ENCODE data around the gene FOXR1. TPM values are rescaled to one million over a fixed set of nuclear protein-coding genes. Genes with fewer than 3 reads are reported as not detected.
A peak's percentile ranks its signal among the peaks of the same experiment; 100 is the strongest.

FOXR1 gene, protein sequence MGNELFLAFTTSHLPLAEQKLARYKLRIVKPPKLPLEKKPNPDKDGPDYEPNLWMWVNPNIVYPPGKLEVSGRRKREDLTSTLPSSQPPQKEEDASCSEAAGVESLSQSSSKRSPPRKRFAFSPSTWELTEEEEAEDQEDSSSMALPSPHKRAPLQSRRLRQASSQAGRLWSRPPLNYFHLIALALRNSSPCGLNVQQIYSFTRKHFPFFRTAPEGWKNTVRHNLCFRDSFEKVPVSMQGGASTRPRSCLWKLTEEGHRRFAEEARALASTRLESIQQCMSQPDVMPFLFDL
- total RNA-seq, result not detected

DNA sequence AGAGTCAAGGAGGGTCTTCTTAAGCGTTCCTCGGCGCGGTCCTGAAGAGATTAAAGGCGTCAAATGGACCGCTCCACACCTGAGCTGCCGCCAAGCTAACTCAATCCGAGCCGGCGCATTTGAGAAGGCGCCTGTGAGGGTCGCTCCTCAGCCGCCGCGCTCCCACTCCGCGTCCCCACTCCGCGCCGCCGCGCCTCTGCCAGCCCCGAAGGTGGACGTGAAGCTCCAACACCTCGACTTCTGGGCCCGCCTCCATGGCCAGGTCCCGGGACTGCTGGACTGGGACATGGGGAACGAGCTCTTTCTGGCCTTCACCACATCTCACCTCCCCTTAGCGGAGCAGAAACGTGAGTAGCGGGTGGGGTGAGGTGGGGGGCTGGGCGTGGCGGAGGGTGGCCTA lies at the start of gene FOXR1:
Gene FOXR1, plus strand, starts transcription at position 116 of the 400 bp plus-strand sequence. Its CDS starts 171 bp downstream, at position 287.
- no peak within 1 kb of the TSS for H3K4me3 ChIP-seq
- in situ Hi-C loops (cut with MboI; ENCODE audit: low pct_unique_long_range_greater_than_20kb in 2 of 9, low sequenced_read_pairs in 9 of 9, unreplicated experiment in 9 of 9), result loop anchor here in 5 of 9 experiments (25.0 kb wide), 1 partner anchor 284 kb away; the partner anchor contains the start of gene TREH (in 5 of the 5)
- no peak within 1 kb of the TSS for H3K27ac ChIP-seq
- ATAC-seq (replicated peaks in 6 of 8), result no peak
- no peaks in the 10 kb centered on the region for H3K4me1 ChIP-seq (replicated peaks in 1 of 2)
- 40 to 100% (median 58%) methylated on average over 1 to 6 of the region's 33 CpGs; no CpG with 5 or more reads in 4 of the 10 experiments for whole genome bisulfite sequencing, 10 experiments

DNA sequence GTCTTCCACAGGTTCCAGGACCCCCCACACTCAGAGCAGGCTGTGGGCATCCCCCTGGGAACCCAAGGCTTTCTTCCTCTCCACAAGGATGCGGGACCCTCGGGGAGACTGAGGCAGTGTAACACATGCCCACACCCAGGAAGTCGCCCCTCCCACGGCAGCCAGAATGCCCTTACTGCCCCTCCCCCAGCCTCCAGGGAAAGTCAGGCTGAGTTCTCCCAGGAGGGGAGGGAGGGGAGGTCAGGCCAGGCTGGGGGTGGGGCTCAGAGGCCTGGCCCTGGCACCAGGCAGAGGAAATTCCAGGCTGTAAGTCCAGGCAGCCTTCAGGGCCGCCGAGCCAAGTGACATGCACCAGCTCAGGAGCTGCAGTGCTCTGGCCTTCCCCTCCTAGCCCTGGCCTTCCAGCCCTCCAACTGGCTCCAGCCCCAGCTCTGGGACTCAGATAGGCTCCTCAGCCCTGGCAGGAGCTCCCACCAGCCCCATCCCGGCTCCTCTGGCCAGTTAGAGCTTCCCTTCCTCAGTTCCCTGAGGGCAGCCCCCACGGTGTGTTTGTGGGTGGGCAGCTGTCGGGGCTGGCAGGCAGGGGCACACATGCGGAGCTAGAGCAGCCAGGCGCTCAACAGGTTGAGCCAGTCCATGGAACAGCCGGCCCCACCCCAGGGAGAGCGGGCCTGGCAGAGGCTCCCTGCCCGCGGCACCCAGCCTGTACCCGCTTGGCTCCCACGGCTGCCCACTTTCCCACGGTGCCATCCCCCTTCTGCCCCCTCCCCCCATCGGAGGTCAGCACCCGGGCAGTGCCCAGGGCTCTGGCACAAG lies 49.4 kb upstream of the FOXR1 start:
- 20% methylated on average over 1 of the region's 20 CpGs; no CpG with 5 or more reads in 9 of the 10 experiments for WGBS, 10 experiments
- peak in 1 of 8 experiments; percentile 0 for ATAC-seq (replicated peaks in 6 of 8)
- Histone ChIP-seq H3K4me3 (peak overlapping the region in 3 of 5 donors; percentile 8 to 16 (median 12)), H3K4me1 (replicated peaks in 1 of 2) (peaks cover 70 to 72% of the 10 kb centered on the region in 2 donors), H3K27ac (no peak overlapping the region)
- in situ Hi-C loops (cut with MboI; ENCODE audit: low pct_unique_long_range_greater_than_20kb in 2 of 9, low sequenced_read_pairs in 9 of 9, unreplicated experiment in 9 of 9), result no loop called here

DNA sequence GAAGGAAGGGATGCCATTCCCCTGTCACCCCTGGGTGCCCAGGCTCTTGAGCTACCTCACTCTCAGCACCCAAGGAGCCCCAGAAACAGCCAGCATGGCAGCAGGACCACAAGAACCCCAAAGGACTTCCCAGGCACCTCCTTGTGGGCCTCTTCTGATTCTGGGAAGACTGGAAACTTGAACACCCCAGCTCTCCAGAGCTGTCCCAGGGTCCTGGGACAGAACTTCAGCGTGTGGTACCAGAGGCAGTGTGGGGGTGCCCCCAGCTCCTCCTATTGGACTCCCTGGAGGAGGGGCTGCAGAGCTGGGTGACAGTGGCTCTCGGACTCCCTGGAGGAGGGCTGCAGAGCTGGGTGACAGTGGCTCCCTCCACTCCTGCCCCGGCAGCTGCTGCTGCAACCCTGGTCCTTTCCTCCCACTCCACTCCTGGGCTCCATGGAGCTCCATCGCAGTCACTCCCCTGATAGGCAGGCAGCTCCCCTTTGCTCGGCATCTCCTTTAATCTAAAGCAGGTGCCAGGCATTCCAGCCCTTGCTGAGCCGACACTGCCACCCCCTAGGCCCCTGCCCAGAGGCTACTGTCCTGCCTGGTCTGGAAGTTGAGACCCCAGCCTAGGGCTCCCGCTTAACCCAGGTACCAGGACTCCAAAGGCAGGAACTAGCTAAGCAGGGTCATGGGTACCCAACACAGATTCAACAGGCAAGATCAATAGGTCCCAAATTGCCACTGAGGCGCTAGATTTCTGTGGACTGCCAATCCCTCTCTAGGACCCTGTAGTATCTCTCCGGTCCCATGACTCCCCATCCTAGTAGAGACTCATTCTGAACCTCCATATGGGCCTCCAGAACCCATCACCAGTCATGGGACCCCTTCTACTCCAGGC lies 48.6 kb upstream of the FOXR1 start:
- WGBS, 10 experiments, result 0 to 100% (median 49%) methylated on average over 1 to 8 of the region's 9 CpGs; no CpG with 5 or more reads in 2 of the 10 experiments
- ATAC-seq (replicated peaks in 6 of 8), result no peak
- H3K4me1 ChIP-seq (replicated peaks in 1 of 2), result peaks cover 69% of the 10 kb centered on the region in 2 donors
- H3K27ac ChIP-seq, result no peak overlapping the region
- in situ Hi-C loops (cut with MboI; ENCODE audit: low pct_unique_long_range_greater_than_20kb in 2 of 9, low sequenced_read_pairs in 9 of 9, unreplicated experiment in 9 of 9), result no loop called here
- peak overlapping the region in 4 of 5 donors; percentile 76 to 96 (median 88) for H3K4me3 ChIP-seq

DNA sequence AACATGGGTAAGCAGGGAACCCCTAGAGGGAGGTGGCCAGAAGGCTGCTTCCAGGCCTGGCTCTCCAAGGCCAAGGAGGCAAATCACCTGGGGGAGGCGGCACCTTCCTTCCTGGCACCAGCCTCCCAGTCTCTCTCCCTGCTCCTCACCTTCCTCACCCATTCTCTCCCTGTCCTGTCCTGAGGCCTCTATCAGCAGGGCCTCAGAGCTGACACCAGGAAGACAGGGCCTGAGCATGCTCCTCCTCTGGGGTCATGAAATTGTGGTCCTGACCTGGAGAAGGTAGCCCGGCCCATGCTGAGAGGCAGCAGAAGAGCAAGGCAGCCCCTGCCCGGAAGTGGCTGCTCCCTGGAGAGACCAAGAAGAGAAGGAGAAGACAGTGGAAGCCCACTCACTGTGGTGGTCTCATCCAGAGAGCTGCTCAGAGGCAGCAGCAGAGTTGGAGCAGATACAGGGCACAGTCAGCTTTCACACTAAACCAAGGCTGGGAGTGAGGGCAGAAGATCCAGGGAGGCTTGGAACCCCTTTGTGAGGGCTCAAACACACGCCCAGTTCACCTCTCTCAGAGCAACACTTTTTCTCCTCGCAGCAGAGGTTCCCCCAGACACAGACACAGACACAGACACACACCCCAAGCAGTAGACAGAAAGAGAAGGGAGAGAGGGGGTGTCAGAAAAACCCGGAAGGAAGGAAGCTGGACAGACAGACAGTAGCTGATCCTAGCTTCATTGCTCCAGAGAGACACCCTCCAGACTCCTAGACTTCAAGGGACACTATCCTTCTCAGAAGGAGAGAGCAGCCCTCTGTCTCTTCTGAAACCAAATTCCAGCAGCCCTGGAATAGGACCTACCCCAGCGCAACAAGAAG lies 47.6 kb upstream of the FOXR1 start:
- H3K4me1 ChIP-seq (replicated peaks in 1 of 2), result peaks cover 60 to 62% of the 10 kb centered on the region in 2 donors
- no peak overlapping the region for H3K27ac ChIP-seq
- in situ Hi-C loops (cut with MboI; ENCODE audit: low pct_unique_long_range_greater_than_20kb in 2 of 9, low sequenced_read_pairs in 9 of 9, unreplicated experiment in 9 of 9), result no loop called here
- 0 to 73% (median 12%) methylated on average over 1 to 5 of the region's 7 CpGs; no CpG with 5 or more reads in 2 of the 10 experiments for WGBS, 10 experiments
- no peak for ATAC-seq (replicated peaks in 6 of 8)
- peak overlapping the region; percentile 76 to 96 (median 81) for H3K4me3 ChIP-seq

DNA sequence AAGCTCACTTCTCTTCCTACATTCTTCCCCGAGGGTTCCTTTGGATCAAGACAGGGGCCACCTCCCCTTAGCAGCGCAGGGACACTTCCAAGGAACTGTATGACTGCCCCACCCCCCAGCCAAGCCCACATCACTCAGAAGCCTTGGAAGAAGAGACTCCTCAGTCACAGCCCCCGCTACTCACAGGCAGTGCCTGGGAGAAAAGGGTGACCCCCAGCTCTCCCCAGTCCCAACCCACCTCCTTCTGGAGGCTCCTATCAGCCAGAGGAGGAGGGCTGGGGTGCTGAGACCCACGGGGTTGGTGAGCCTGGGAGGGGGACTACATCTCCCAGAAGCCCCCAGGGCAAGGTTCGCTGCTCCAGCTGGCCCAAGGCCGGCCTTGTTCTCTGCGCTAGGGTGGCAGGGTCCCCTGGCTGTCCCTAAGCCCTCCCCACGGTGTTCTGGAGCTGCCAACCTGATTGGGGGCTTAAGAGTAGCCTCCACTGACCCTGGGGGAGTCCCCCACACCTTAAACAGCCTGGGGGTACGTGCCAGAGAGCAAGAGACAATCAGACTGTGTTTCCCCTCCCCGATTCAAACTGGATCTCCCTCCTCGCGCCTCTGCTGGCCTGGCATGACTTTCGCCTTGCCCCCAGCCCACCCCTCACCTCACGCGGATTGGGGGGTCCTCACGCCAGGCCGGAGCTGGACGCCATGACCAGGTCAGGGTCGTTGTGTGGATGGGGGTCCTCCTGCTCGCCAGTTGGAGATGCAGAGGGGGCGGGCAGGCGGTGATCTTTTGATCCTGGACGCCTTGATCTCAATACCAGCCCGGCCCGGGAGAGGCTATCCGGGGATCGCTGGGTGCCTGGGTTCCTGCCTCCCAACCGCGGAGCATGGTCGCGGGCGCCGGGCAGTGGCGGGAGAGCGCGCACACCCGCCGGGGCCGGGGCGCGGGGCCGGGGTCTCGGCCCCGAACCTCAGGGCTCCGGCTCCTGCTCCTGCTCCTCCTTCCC lies 46.7 kb upstream of the FOXR1 start:
- Histone ChIP-seq H3K27ac (peak overlapping the region; percentile 47 to 55), H3K4me1 (replicated peaks in 1 of 2) (peaks cover 51 to 53% of the 10 kb centered on the region in 2 donors), H3K4me3 (peak overlapping the region; percentile 76 to 96 (median 81))
- WGBS, 10 experiments, result 0% methylated on average over 1 to 4 of the region's 45 CpGs; no CpG with 5 or more reads in 5 of the 10 experiments
- in situ Hi-C loops (cut with MboI; ENCODE audit: low pct_unique_long_range_greater_than_20kb in 2 of 9, low sequenced_read_pairs in 9 of 9, unreplicated experiment in 9 of 9), result loop anchor here in 1 of 9 experiments (25.0 kb wide), 1 partner anchor 238 kb away; the partner anchor contains the start of gene TREH
- ATAC-seq (replicated peaks in 6 of 8), result peak in 2 of 8 experiments; percentile 3 to 5

DNA sequence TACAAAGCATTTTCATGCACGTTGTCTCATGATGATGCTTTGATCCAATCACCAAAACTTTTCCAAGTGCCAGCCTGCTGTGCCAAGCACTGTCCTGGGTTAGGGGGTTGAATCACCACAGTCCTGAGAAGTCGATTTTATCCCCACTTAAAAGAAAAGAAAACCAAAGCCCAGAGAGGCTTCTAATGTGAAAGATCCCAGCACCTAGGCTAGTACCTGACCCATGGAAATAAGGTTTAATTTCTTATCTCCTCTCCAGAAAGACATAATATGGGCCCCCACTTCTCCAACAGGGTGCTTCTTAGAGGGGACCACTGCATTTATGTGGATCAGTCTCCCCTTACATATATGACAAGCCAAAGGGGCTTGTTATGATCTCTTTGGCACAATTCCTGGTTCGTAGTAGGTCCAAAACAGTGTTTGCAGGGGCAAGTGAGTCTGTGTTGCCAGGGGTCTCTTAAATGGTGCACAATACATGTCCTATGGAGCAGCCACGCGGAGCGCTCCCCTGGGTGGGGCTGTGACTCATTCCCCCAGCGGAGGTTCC lies 43.9 kb upstream of the FOXR1 start:
- H3K4me1 ChIP-seq (replicated peaks in 1 of 2), result peaks cover 29 to 33% of the 10 kb centered on the region in 2 donors
- H3K27ac ChIP-seq, result peak overlapping the region in 1 of 2 donors; percentile 9
- 0 to 50% (median 20%) methylated on average over 1 to 3 of the region's 7 CpGs; no CpG with 5 or more reads in 5 of the 10 experiments for WGBS, 10 experiments
- in situ Hi-C loops (cut with MboI; ENCODE audit: low pct_unique_long_range_greater_than_20kb in 2 of 9, low sequenced_read_pairs in 9 of 9, unreplicated experiment in 9 of 9), result loop anchor here in 1 of 9 experiments (25.0 kb wide), 1 partner anchor 240 kb away; the partner anchor contains the start of gene TREH
- peak overlapping the region; percentile 53 to 100 (median 86) for H3K4me3 ChIP-seq
- ATAC-seq (replicated peaks in 6 of 8), result no peak

DNA sequence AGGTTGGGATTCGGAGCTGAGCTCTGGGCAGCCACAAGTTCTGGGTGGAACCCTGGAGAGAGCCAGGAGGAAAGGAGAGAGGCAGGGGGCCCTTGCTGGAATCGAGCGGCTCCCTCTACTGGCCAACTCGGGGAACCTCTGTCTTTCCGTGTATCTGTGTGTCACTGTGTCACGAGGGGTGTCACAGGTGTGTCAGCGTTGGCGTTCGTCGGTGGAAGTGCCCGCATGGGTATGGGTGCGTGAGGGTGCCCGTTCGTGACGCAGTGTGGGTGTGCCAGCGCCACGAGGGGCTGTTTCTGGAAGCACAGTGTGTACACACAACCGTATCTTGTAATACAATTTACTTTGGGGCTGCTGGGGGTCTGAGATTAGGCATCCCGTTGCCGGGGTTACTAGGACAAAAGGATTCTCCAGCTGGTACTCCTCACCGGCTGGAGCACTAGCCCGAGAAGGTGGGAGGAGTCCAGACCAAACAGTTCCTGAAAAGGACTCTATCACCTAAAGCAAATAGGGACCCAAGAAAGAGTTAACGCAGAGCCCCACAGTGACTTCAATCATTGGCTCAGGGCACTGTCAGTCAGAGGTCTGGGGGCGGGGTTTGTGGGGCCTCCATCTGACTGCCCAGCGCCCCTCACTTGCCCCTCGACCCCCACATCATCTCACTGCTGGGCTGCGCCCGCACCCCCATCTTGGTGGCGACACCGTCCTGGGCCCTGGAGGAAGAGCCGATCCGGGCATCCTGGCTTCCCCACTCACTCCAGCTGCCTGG lies 43.3 kb upstream of the FOXR1 start:
- ATAC-seq (replicated peaks in 6 of 8), result peak; percentile 63 to 72 (median 68)
- in situ Hi-C loops (cut with MboI; ENCODE audit: low pct_unique_long_range_greater_than_20kb in 2 of 9, low sequenced_read_pairs in 9 of 9, unreplicated experiment in 9 of 9), result loop anchor here in 1 of 9 experiments (25.0 kb wide), 1 partner anchor 241 kb away; the partner anchor contains the start of gene TREH
- peak overlapping the region; percentile 53 to 100 (median 86) for H3K4me3 ChIP-seq
- WGBS, 10 experiments, result 0 to 2% (median 0%) methylated on average over 1 to 13 of the region's 32 CpGs; no CpG with 5 or more reads in 3 of the 10 experiments
- peak overlapping the region; percentile 81 to 91 for H3K27ac ChIP-seq
- peaks cover 22 to 26% of the 10 kb centered on the region in 2 donors for H3K4me1 ChIP-seq (replicated peaks in 1 of 2)

DNA sequence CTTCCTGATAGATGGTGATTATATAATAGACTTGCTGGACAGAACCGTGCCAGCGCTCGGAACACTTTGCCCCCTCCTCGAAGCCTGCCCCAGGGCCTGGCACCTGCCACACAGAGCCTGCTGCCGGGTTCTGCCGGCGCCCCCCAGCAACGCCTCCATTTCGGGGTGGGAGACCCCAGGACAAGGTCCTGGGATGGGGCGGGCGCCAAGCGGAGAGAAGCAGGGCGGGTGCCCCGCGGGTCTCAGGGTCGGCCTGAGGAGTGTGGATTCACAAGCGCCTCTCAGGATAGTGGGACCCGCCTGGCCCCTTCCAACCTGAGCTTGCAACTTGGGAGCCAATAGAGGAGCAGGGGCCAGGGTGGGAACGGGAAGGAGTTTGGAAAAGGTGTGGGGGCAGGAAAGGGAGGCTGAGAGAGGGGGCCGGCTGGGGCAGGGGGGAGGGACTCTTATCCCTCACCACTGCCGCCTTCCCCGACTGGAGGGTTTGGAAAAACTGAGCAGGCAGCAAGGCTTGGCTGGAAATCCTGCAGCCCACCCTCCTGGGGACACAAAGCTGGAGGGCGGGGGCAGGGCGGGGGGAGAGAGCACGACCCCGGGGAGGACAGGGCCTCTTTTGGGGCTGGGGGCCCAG lies 42.6 kb upstream of the FOXR1 start:
- H3K27ac ChIP-seq, result peak overlapping the region; percentile 81 to 91
- in situ Hi-C loops (cut with MboI; ENCODE audit: low pct_unique_long_range_greater_than_20kb in 2 of 9, low sequenced_read_pairs in 9 of 9, unreplicated experiment in 9 of 9), result loop anchor here in 1 of 9 experiments (25.0 kb wide), 1 partner anchor 242 kb away; the partner anchor contains the start of gene TREH
- H3K4me3 ChIP-seq, result peak overlapping the region; percentile 53 to 100 (median 86)
- peaks cover 15 to 19% of the 10 kb centered on the region in 2 donors for H3K4me1 ChIP-seq (replicated peaks in 1 of 2)
- WGBS, 10 experiments, result 0% methylated on average over 1 to 6 of the region's 26 CpGs; no CpG with 5 or more reads in 7 of the 10 experiments
- ATAC-seq (replicated peaks in 6 of 8), result peak; percentile 5 to 34 (median 24)

DNA sequence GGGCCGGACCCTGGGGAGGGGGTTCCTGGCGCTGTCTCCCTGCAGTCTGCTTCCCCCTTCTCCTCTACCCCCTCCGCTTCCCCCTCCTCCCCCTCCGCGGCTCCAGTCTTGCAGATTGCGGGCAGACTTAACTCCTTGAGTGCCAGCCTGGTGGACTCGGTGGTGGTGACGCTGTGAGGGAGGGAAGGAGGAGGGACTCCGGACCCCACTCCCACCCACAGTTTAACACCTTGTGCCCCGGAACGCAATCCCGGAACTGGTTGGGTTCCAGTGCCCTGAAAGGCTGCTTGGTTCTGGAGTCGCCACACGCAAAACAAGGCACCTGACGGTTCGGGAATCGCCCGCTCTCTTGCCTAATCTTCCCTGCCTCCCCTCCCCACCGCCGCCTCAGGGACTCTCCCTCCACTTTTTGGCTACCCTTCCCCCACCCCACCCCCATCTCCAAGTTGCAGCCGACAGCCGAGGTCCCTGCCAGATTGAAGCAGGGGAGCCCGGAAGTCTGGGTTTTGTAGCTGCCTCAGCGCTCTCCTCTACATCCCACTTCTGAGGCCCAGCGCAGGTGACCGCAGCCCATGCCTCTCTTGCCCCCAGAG lies 42.0 kb upstream of the FOXR1 start:
- 0% methylated on average over 4 of the region's 26 CpGs; no CpG with 5 or more reads in 9 of the 10 experiments for WGBS, 10 experiments
- peak; percentile 0 to 31 (median 21) for ATAC-seq (replicated peaks in 6 of 8)
- Histone ChIP-seq H3K4me1 (replicated peaks in 1 of 2) (peaks cover 15 to 19% of the 10 kb centered on the region in 2 donors), H3K27ac (peak overlapping the region; percentile 81 to 91), H3K4me3 (peak overlapping the region; percentile 53 to 100 (median 86))
- in situ Hi-C loops (cut with MboI; ENCODE audit: low pct_unique_long_range_greater_than_20kb in 2 of 9, low sequenced_read_pairs in 9 of 9, unreplicated experiment in 9 of 9), result loop anchor here in 1 of 9 experiments (25.0 kb wide), 1 partner anchor 242 kb away; the partner anchor contains the start of gene TREH

Measured in motor neuron (in vitro differentiated cells).